ENCODE results near the gene CENPX. TPM values are rescaled to one million over a fixed set of nuclear protein-coding genes. Genes with fewer than 3 reads are reported as not detected.

CENPX gene
- polyA plus RNA-seq, 1 donor (not counting 4 experiments of a cell fraction or from before 2014, with no cell fraction given): 48.2 TPM

DNA sequence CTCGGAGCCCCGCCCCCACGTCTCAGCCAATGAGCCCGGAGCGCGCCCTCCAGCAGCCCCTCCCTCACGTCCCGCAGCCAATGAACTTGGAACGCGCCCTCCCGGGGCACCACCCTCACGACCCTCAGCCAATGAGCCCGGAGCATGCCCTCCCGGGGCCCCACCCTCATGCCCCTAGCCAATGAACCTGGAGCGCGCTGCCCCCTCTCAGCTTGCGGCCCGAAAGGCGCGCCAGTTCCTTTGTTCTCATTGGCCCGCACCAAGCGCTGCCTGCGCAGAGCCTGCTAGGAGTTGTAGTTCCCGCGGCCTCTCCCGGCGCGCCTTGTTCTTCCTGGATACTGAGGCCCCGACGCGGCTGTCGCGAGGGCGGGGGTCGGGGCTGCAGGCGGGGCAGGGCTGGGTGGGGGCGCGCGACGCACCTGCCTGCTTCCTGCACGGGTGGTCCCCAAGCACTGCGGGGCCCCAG, 336 bp upstream of the CENPX start, which contains the start of gene LRRC45:
LRRC45 (plus strand) TSS at position 325 of the 466 bp plus-strand sequence. CDS start 339 bp downstream, outside the sequence.
- H3K4me3 ChIP-seq (ENCODE audit: control insufficient read depth in 2 of 3, extremely low read depth in 1 of 3, insufficient read depth in 2 of 3, low read depth in 1 of 3, low read length in 3 of 3): peak within 1 kb of the TSS; percentile 73 to 97 (median 85)
- H3K27me3 ChIP-seq (ENCODE audit: control insufficient read depth, extremely low read depth, insufficient read depth, low read length): no peaks in the 10 kb centered on the region
- peaks cover 26% of the 10 kb centered on the region for H3K4me1 ChIP-seq (ENCODE audit: control insufficient read depth, extremely low read depth, insufficient read depth, low read length)
- no peaks in the 10 kb centered on the region for H3K9me3 ChIP-seq (ENCODE audit: control insufficient read depth, low read depth, low read length)
- peak within 1 kb of the TSS; percentile 97 for H3K4me2 ChIP-seq (ENCODE audit: control insufficient read depth, extremely low read depth, insufficient read depth, low read depth, low read length)
- DNase-seq (ENCODE audit: low read depth, low spot score) (peak; percentile 97), FAIRE-seq (peak; percentile 80)
- peaks cover 0 to 3% of the 10 kb centered on the region in 2 experiments for H3K36me3 ChIP-seq (ENCODE audit: control insufficient read depth in 2 of 2, extremely low read depth in 1 of 2, insufficient read depth in 2 of 2, low read length in 2 of 2)
- peak within 1 kb of the TSS; percentile 40 for H3K27ac ChIP-seq (ENCODE audit: control insufficient read depth, insufficient read depth, low read length)
- peaks cover 5% of the 10 kb centered on the region for H3K79me2 ChIP-seq (ENCODE audit: control insufficient read depth, insufficient read depth, low read length)
- H4K20me1 ChIP-seq (ENCODE audit: control insufficient read depth, extremely low read depth, insufficient read depth, low read length): peaks cover 6% of the 10 kb centered on the region
- dilution Hi-C loops (cut with MboI; ENCODE audit: extremely low pct_ligation_motif_present, low sequenced_read_pairs): no loop called here
- H3K9ac ChIP-seq (ENCODE audit: control insufficient read depth, extremely low read depth, insufficient read depth, low read length): peak within 1 kb of the TSS; percentile 80
- H2AFZ ChIP-seq (ENCODE audit: control insufficient read depth, low read length): peak within 1 kb of the TSS; percentile 78
- no peaks in the 10 kb centered on the region for H3K9me1 ChIP-seq (ENCODE audit: control insufficient read depth, extremely low read depth, insufficient read depth, low read length)
- TF ChIP-seq, protein P1, sequence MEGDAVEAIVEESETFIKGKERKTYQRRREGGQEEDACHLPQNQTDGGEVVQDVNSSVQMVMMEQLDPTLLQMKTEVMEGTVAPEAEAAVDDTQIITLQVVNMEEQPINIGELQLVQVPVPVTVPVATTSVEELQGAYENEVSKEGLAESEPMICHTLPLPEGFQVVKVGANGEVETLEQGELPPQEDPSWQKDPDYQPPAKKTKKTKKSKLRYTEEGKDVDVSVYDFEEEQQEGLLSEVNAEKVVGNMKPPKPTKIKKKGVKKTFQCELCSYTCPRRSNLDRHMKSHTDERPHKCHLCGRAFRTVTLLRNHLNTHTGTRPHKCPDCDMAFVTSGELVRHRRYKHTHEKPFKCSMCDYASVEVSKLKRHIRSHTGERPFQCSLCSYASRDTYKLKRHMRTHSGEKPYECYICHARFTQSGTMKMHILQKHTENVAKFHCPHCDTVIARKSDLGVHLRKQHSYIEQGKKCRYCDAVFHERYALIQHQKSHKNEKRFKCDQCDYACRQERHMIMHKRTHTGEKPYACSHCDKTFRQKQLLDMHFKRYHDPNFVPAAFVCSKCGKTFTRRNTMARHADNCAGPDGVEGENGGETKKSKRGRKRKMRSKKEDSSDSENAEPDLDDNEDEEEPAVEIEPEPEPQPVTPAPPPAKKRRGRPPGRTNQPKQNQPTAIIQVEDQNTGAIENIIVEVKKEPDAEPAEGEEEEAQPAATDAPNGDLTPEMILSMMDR (optimal IDR thresholded peaks at IDR 0.05 in 1 of 3, IDR thresholded peaks at IDR 0.05 in 1 of 3, conservative IDR thresholded peaks at IDR 0.05 in 1 of 3; ENCODE audit: extremely low read depth in 1 of 3, insufficient read depth in 2 of 3, low read length in 3 of 3): no peak
- no peak for TF ChIP-seq EZH2 (IDR thresholded peaks at IDR 0.05; ENCODE audit: low read length)

DNA sequence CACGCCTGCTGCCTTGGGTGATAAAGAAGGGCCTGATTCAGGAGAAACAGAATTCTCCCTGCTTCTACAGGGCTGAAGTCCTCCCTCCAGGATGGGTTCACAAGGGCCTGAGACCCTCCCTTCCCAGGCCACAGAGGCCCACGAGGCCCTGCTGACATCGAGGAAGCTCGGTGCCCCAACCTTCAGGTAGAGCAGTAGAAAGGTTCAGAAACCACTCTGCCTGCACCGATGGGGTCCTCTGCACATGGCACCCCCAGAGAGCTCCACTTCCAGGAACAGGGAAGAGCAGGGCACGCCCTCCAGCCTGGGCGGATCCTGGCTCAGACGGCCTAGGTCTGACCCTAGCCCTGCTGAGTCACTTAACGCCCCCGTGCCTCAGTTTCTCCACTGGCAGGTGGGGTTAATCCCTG, 773 bp downstream of the CENPX start:
- no peak for DNase-seq (ENCODE audit: low read depth, low spot score)
- Histone ChIP-seq H3K27me3 (ENCODE audit: control insufficient read depth, extremely low read depth, insufficient read depth, low read length) (no peaks in the 10 kb centered on the region), H3K9me1 (ENCODE audit: control insufficient read depth, extremely low read depth, insufficient read depth, low read length) (no peaks in the 10 kb centered on the region), H3K36me3 (ENCODE audit: control insufficient read depth in 2 of 2, extremely low read depth in 1 of 2, insufficient read depth in 2 of 2, low read length in 2 of 2) (peaks cover 0 to 4% of the 10 kb centered on the region in 2 experiments), H3K9ac (ENCODE audit: control insufficient read depth, extremely low read depth, insufficient read depth, low read length) (peak overlapping the region; percentile 80), H3K4me2 (ENCODE audit: control insufficient read depth, extremely low read depth, insufficient read depth, low read depth, low read length) (peak overlapping the region; percentile 97), H3K9me3 (ENCODE audit: control insufficient read depth, low read depth, low read length) (no peaks in the 10 kb centered on the region), H3K27ac (ENCODE audit: control insufficient read depth, insufficient read depth, low read length) (peak overlapping the region; percentile 40), H4K20me1 (ENCODE audit: control insufficient read depth, extremely low read depth, insufficient read depth, low read length) (peaks cover 6% of the 10 kb centered on the region), H2AFZ (ENCODE audit: control insufficient read depth, low read length) (peak overlapping the region; percentile 10), H3K79me2 (ENCODE audit: control insufficient read depth, insufficient read depth, low read length) (peaks cover 5% of the 10 kb centered on the region), H3K4me1 (ENCODE audit: control insufficient read depth, extremely low read depth, insufficient read depth, low read length) (peaks cover 26% of the 10 kb centered on the region), H3K4me3 (ENCODE audit: control insufficient read depth in 2 of 3, extremely low read depth in 1 of 3, insufficient read depth in 2 of 3, low read depth in 1 of 3, low read length in 3 of 3) (peak overlapping the region; percentile 73 to 97 (median 85))
- dilution Hi-C loops (cut with MboI; ENCODE audit: extremely low pct_ligation_motif_present, low sequenced_read_pairs): no loop called here
- TF ChIP-seq, protein P1 (optimal IDR thresholded peaks at IDR 0.05 in 1 of 3, IDR thresholded peaks at IDR 0.05 in 1 of 3, conservative IDR thresholded peaks at IDR 0.05 in 1 of 3; ENCODE audit: extremely low read depth in 1 of 3, insufficient read depth in 2 of 3, low read length in 3 of 3): no peak
- TF ChIP-seq EZH2 (IDR thresholded peaks at IDR 0.05; ENCODE audit: low read length): no peak
- FAIRE-seq: no peak
